Measurements from ENCODE around the gene TMEM273.

Gene TMEM273

GRCh38 chr10:49140304-49141177, 47.6 kb downstream of the TMEM273 start:
- DNase-seq (ENCODE audit: low read depth, low spot score): no peak

- no peak for DNase-seq (ENCODE audit: low read depth, low spot score)
Observed at GRCh38 chr10:49139846-49140195, 48.4 kb downstream of the TMEM273 start.

- no peak for DNase-seq (ENCODE audit: low read depth, low spot score)
Observed at GRCh38 chr10:49139028-49139845, 49.0 kb downstream of the TMEM273 start.

- no peak for DNase-seq (ENCODE audit: low read depth, low spot score)
Observed at GRCh38 chr10:49138361-49138891, 49.8 kb downstream of the TMEM273 start.

- no peak for DNase-seq (ENCODE audit: low read depth, low spot score)
Observed at GRCh38 chr10:49136525-49136924, 51.7 kb downstream of the TMEM273 start.

- DNase-seq (ENCODE audit: low read depth, low spot score): no peak
Observed at GRCh38 chr10:49135575-49136313, 52.4 kb downstream of the TMEM273 start.

GRCh38 chr10:49134327-49134726, 53.9 kb downstream of the TMEM273 start:
- no peak for DNase-seq (ENCODE audit: low read depth, low spot score)

- DNase-seq (ENCODE audit: low read depth, low spot score): no peak
Observed at GRCh38 chr10:49133706-49134248, 54.4 kb downstream of the TMEM273 start, which contains the start of gene FAM170B. Gene FAM170B, minus strand, starts transcription at chr10:49134021. Its CDS starts 103 bp downstream, at chr10:49133918.

GRCh38 chr10:49132362-49132737, 55.8 kb downstream of the TMEM273 start:
- DNase-seq (ENCODE audit: low read depth, low spot score): no peak

- no peak for DNase-seq (ENCODE audit: low read depth, low spot score)
Observed at GRCh38 chr10:49131507-49132361, 56.5 kb downstream of the TMEM273 start.

GRCh38 chr10:49129376-49129775, 58.8 kb downstream of the TMEM273 start:
- no peak for DNase-seq (ENCODE audit: low read depth, low spot score)

- DNase-seq (ENCODE audit: low read depth, low spot score): no peak
Observed at GRCh38 chr10:49128854-49129253, 59.3 kb downstream of the TMEM273 start.

- no peak for DNase-seq (ENCODE audit: low read depth, low spot score)
Observed at GRCh38 chr10:49123981-49124950, 63.9 kb downstream of the TMEM273 start.

- no peak for DNase-seq (ENCODE audit: low read depth, low spot score)
Observed at GRCh38 chr10:49120911-49121310, 67.3 kb downstream of the TMEM273 start.

- DNase-seq (ENCODE audit: low read depth, low spot score): no peak
Observed at GRCh38 chr10:49119746-49120145, 68.4 kb downstream of the TMEM273 start.

- no peak for DNase-seq (ENCODE audit: low read depth, low spot score)
Observed at GRCh38 chr10:49118430-49119074, 69.6 kb downstream of the TMEM273 start.

GRCh38 chr10:49117376-49118070, 70.7 kb downstream of the TMEM273 start:
- DNase-seq (ENCODE audit: low read depth, low spot score): no peak
